Measurements from ENCODE around the gene CDHR3. TPM values are rescaled to one million over a fixed set of nuclear protein-coding genes. Genes with fewer than 3 reads are reported as not detected.

Gene CDHR3
- total RNA-seq, 1 experiment from 2014 or later: 4.0 TPM

DNA sequence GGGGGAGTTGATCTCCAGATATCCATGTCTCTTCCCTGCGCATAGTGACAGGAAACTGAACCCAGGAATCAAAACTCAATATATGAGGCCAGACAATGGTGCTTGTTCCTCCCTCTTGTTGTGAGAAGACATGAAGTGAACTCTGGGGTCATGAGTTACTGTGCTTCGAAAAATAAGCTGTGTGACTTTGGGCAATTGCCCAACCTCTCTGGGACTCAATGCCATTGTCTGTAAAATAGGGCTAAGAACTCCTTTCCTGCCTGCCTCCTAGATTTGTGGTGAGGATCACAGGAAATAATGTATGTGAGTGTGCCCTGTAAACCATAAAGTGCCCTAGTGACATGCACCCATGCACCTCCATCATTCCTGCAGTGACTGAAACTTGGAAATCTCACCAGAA is 100.6 kb downstream of the CDHR3 start:
- Mint-ChIP-seq H3K4me1 (ENCODE audit: low read depth, unreplicated experiment) (peaks cover 38% of the 10 kb centered on the region), H3K9me3 (ENCODE audit: low read depth, unreplicated experiment) (peaks cover 3% of the 10 kb centered on the region), H3K4me3 (ENCODE audit: low read depth, unreplicated experiment) (no peak overlapping the region), H3K36me3 (ENCODE audit: insufficient read depth, unreplicated experiment) (peaks cover 5% of the 10 kb centered on the region), H3K27ac (ENCODE audit: unreplicated experiment) (no peak overlapping the region), H3K27me3 (ENCODE audit: unreplicated experiment) (no peaks in the 10 kb centered on the region)
- CTCF ChIA-PET: no interaction called here
- TF ChIP-seq, protein P1, sequence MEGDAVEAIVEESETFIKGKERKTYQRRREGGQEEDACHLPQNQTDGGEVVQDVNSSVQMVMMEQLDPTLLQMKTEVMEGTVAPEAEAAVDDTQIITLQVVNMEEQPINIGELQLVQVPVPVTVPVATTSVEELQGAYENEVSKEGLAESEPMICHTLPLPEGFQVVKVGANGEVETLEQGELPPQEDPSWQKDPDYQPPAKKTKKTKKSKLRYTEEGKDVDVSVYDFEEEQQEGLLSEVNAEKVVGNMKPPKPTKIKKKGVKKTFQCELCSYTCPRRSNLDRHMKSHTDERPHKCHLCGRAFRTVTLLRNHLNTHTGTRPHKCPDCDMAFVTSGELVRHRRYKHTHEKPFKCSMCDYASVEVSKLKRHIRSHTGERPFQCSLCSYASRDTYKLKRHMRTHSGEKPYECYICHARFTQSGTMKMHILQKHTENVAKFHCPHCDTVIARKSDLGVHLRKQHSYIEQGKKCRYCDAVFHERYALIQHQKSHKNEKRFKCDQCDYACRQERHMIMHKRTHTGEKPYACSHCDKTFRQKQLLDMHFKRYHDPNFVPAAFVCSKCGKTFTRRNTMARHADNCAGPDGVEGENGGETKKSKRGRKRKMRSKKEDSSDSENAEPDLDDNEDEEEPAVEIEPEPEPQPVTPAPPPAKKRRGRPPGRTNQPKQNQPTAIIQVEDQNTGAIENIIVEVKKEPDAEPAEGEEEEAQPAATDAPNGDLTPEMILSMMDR (IDR thresholded peaks at IDR 0.05; ENCODE audit: unreplicated experiment): no peak
- no TSS peak for BruUV-seq (replicated peaks)
- intact Hi-C loops (cut with micrococcal nuclease; ENCODE audit: unreplicated experiment): no loop called here
- no peak for DNase-seq

DNA sequence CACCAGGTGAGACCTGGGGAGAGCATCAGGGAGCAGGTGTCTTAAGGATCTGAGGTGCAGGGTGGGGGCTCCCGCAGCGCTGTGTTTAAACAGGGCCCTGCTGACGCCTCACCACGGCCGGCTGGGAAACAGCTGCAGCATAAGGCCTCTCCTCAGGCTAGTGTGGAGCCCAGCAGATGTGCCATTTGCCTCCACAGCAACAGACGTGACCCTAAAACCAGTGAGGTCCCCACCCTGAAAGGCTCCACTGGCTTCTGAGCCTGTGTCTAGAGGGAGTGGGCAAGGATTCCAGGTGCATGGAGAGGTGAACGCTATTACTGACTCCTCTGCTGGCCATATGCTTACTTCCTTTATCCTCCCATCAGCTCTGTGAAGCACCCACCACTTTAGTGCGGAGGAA is 101.3 kb downstream of the CDHR3 start:
- H3K4me3 Mint-ChIP-seq (ENCODE audit: low read depth, unreplicated experiment): no peak overlapping the region
- no peaks in the 10 kb centered on the region for H3K27me3 Mint-ChIP-seq (ENCODE audit: unreplicated experiment)
- H3K4me1 Mint-ChIP-seq (ENCODE audit: low read depth, unreplicated experiment): peaks cover 40% of the 10 kb centered on the region
- TF ChIP-seq, protein P1 (IDR thresholded peaks at IDR 0.05; ENCODE audit: unreplicated experiment): no peak
- CTCF ChIA-PET: interaction anchor here (1.2 kb wide), 1 partner anchor 10 kb away, joined by 3 read pairs; no protein-coding TSS in a partner anchor
- no TSS peak for BruUV-seq (replicated peaks)
- peaks cover 5% of the 10 kb centered on the region for H3K36me3 Mint-ChIP-seq (ENCODE audit: insufficient read depth, unreplicated experiment)
- DNase-seq: no peak
- H3K9me3 Mint-ChIP-seq (ENCODE audit: low read depth, unreplicated experiment): peaks cover 3% of the 10 kb centered on the region
- intact Hi-C loops (cut with micrococcal nuclease; ENCODE audit: unreplicated experiment): no loop called here
- no peak overlapping the region for H3K27ac Mint-ChIP-seq (ENCODE audit: unreplicated experiment)

DNA sequence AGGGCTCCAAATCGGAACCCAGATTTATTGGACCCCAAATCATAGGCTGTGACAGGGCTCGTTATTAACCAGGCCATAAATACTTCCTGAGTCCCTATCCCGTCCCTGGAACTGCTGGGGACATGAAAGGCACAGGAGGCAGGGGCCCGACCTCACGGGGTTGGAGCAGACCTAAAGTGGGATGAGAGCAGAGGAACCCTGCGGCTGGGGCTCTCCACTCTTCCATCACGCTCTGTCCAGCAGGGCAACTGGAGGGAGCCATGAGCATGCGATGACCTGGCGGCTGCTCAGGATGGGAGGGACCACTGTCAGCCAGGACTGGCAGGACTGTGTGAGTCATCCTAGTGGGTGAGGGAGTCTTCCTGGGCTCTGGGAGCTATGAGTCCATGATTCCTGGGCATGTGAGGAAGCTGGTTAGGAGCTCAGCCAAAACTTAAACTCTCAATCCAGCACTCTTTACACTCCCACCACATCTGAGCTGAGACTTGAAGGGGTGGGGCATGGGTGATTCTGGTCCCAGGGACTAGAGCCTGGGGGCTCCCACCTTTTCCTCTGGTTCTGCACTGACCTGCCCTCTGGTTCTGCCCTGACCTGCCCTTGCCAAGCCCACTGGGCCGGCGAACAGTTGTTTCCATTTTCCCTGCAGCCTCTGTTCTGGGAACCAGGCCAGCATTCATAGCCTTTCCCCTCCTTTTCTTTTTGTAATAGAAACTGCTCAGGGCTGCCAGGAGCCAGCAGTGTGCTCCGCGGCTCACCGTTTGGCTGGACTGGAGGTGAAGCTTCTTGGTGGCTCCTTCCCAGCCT is 101.9 kb downstream of the CDHR3 start:
- DNase-seq: peak; percentile 81
- H3K4me3 Mint-ChIP-seq (ENCODE audit: low read depth, unreplicated experiment): peak overlapping the region; percentile 48
- CTCF ChIA-PET: interaction anchor here (1.2 to 1.5 kb wide), 2 partner anchors 10 to 89 kb away, joined by 3 to 5 read pairs; no protein-coding TSS in a partner anchor
- H3K9me3 Mint-ChIP-seq (ENCODE audit: low read depth, unreplicated experiment): peaks cover 3% of the 10 kb centered on the region
- no peaks in the 10 kb centered on the region for H3K27me3 Mint-ChIP-seq (ENCODE audit: unreplicated experiment)
- intact Hi-C loops (cut with micrococcal nuclease; ENCODE audit: unreplicated experiment): no loop called here
- H3K4me1 Mint-ChIP-seq (ENCODE audit: low read depth, unreplicated experiment): peaks cover 47% of the 10 kb centered on the region
- peaks cover 5% of the 10 kb centered on the region for H3K36me3 Mint-ChIP-seq (ENCODE audit: insufficient read depth, unreplicated experiment)
- BruUV-seq (replicated peaks): no TSS peak
- TF ChIP-seq, protein P1 (IDR thresholded peaks at IDR 0.05; ENCODE audit: unreplicated experiment): no peak
- H3K27ac Mint-ChIP-seq (ENCODE audit: unreplicated experiment): peak overlapping the region; percentile 63

DNA sequence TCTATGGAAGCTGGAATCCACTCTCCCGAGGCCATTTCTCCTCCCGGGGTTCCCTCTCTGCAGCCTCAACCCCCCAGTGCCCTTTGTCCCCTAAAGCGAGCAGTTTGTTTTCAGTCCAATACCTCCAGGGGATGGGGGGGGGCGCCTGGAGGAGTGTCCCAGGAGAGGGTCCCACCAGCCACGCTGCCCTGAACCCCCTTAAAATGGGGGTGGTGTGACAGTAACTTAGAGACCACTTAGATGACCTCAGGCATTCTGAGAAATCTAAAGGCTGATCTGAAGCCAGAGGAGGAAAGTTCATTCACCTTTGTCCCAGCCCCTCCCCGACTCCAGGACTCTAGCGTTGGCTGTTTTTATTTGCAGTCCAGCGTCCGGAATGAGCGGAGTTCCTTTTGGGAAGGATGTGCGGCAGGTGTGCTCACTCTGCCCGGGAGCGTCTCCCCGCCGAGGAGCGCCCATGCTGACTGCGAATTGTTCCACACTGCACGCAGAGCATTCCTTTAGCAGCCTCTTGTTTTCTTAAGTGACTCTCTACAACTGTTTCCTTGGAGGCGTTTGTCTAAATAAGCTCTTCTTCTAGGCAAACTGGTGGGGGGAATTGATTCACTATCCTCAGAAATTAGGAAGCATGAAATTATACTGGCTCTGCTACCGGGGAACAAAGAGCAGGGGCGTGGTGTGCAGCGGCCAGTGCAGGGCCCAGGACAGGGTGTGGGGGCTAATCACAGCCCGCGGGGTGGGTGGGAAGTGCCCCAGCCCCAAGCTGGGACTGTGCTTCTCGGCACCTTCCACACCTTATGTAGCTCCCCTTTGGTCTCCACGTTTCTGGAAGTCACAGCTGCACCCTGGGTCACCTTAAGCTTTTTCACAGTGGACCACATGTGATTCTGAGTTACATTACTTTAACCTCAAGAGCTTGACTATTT is 102.8 kb downstream of the CDHR3 start:
- intact Hi-C loops (cut with micrococcal nuclease; ENCODE audit: unreplicated experiment): no loop called here
- Mint-ChIP-seq H3K27ac (ENCODE audit: unreplicated experiment) (peak overlapping the region; percentile 63), H3K4me3 (ENCODE audit: low read depth, unreplicated experiment) (peak overlapping the region; percentile 48), H3K4me1 (ENCODE audit: low read depth, unreplicated experiment) (peaks cover 56% of the 10 kb centered on the region), H3K36me3 (ENCODE audit: insufficient read depth, unreplicated experiment) (peaks cover 5% of the 10 kb centered on the region), H3K27me3 (ENCODE audit: unreplicated experiment) (no peaks in the 10 kb centered on the region), H3K9me3 (ENCODE audit: low read depth, unreplicated experiment) (peaks cover 3% of the 10 kb centered on the region)
- no peak for DNase-seq
- BruUV-seq (replicated peaks): no TSS peak
- CTCF ChIA-PET: interaction anchor here (1.2 to 1.5 kb wide), 2 partner anchors 9 to 88 kb away, joined by 3 to 5 read pairs; no protein-coding TSS in a partner anchor
- TF ChIP-seq, protein P1 (IDR thresholded peaks at IDR 0.05; ENCODE audit: unreplicated experiment): no peak
